Vagina (tissue), 2 donors: ENCODE measurements around the gene IFNAR2.

Experiments
- POLR2A ChIP-seq, 2 donors: fragments of 450-650 bp; IDR thresholded peaks; one replicate each; pipeline ENCODE4 v1.6.1; 2017; ENCODE audit warnings: antibody characterized with exemption in 2 of 2, mild to moderate bottlenecking in 2 of 2, moderate library complexity in 2 of 2
- POLR2AphosphoS5 ChIP-seq, 2 donors: sonication (generic); formaldehyde crosslinking; IDR thresholded peaks; one replicate each; pipeline ENCODE4 v1.9.0; 2017; ENCODE audit warnings: antibody characterized with exemption in 2 of 2, mild to moderate bottlenecking in 2 of 2, low read depth in 1 of 2; ENCODE audit not compliant: insufficient read depth in 1 of 2
- TF ChIP-seq, protein P1 (sequence below), 3 experiments: fragments of 450-650 bp in 2 of 3; fragments of 200-600 bp in 1 of 3; sonication (generic) in 1 of 3; IDR thresholded peaks; one replicate each; pipeline ENCODE4 v1.5.1; 2017 to 2019; ENCODE audit warnings: antibody characterized with exemption in 3 of 3, mild to moderate bottlenecking in 2 of 3, moderate library complexity in 2 of 3

GRCh38 chr21:33202464-33203363 is 27.0 kb upstream of the IFNAR2 start:
- no peak for TF ChIP-seq POLR2A (IDR thresholded peaks at IDR 0.05)
- TF ChIP-seq, protein P1, sequence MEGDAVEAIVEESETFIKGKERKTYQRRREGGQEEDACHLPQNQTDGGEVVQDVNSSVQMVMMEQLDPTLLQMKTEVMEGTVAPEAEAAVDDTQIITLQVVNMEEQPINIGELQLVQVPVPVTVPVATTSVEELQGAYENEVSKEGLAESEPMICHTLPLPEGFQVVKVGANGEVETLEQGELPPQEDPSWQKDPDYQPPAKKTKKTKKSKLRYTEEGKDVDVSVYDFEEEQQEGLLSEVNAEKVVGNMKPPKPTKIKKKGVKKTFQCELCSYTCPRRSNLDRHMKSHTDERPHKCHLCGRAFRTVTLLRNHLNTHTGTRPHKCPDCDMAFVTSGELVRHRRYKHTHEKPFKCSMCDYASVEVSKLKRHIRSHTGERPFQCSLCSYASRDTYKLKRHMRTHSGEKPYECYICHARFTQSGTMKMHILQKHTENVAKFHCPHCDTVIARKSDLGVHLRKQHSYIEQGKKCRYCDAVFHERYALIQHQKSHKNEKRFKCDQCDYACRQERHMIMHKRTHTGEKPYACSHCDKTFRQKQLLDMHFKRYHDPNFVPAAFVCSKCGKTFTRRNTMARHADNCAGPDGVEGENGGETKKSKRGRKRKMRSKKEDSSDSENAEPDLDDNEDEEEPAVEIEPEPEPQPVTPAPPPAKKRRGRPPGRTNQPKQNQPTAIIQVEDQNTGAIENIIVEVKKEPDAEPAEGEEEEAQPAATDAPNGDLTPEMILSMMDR (IDR thresholded peaks at IDR 0.05) = no peak
- TF ChIP-seq POLR2AphosphoS5 (IDR thresholded peaks at IDR 0.05; ENCODE audit: insufficient read depth in 1 of 2, low read depth in 1 of 2) = no peak
